HG02623 (cell line): ENCODE data around the gene WDR83.
"Not testable (repeated sequence)": the region's sequence is repeated elsewhere in the genome, so short reads cannot be mapped to it uniquely, and the experiment has no call there.

Source experiments
- ATAC-seq: cut with Tn5 transposase; IDR thresholded peaks from one replicate; pipeline ENCODE4 v1.9.1; 2021; ENCODE audit warnings: moderate library complexity; ENCODE audit not compliant: unreplicated experiment

The WDR83 gene

GRCh38 chr19:12681074-12681987, 14.7 kb downstream of the WDR83 start, which contains the start of gene DHPS:
DHPS (minus strand) TSS chr19:12681880; CDS start chr19:12681766, 114 bp downstream.
- ATAC-seq = peak; percentile 64

GRCh38 chr19:12685831-12686230, 19.2 kb downstream of the WDR83 start:
- no peak for ATAC-seq

DNA sequence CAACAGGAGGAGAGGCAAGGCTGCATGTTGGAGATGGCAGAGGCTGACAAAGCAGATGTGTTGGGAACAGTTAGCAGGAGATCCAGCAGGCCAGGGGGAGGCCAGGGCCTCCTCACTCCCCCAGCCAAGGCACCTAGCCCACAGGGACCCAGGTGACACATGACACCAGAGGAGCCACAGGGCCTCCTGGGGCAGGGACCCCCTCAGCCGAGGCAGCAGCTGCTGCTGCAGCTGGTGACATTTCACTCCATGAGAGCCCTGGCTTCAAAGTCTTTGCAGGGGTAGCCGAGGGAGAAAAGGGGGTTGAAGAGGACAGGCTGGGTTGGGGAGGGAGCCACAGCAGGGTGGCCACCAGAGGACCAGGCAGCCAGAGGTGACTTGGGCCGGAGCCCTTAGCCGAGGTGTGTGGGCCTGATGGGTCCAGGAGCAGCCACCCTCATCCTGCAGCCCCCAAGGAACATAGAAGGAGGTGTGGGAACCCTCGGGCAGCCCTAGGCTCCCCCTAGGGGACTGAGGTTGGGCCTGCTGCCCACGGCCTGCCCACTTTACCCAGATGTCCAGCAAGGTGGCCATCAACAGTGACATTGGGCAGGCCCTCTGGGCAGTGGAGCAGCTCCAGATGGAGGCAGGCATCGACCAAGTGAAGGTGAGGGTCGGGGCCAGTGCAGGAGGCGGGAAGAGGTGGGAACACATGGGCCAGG, 21.0 kb downstream of the WDR83 start, which contains the start of gene GNG14:
TSS of gene GNG14 (plus strand) at position 503 of the 701 bp plus-strand sequence. CDS start at position 554, 51 bp downstream.
- ATAC-seq = no peak

DNA sequence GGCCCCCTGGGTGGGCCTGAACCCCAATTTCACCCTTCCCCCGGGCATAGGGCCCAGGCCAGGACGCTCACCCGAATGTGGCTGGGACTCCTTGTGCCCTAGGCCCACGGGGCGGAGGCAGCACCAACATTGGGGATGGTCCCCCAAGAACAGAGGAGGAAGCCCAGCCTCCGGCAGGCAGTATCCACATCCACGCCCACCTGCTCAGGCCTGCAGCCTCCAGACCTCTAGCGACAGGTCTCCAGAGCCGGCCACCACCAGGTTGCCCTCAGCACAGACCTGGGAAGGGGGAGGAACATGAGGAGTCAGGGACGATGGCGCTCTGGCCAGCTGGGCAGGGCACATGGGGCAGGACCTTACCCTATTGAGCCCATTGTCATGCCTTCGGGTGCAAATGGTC, 22.4 kb downstream of the WDR83 start:
- no peak for ATAC-seq

DNA sequence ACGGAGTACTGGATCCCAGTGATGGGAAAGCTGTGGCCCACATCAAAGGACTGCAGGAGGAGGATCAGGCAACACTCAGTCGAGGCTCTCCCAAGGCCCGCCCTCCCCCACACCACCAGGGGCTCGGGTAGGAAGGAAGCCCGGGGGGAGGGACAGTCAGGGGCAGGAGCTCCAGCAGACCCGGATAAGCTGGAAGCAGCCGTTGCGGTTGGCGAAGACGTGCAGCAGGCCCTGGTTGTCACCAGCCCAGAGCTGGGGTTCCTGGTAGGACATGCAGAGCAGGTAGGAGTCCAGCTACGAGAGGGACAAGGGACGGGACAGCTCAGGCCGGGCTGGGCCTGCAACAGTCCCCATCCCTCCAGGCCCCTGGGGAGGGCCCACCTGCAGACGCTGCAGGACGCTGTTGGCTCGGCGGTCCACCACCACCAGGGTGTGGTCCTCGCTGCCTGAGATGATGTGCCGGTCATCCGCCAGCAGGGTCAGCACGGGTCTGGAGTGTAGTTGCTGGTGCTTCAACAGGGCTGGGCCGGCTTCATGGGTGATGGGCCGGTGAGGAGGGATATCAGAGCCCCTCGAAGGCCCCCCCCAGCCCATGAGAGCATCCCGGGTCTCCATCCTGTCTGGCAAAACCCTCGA, 23.1 kb downstream of the WDR83 start:
- ATAC-seq = no peak

- ATAC-seq = no peak
Measured at GRCh38 chr19:12692960-12693359, 26.4 kb downstream of the WDR83 start.

DNA sequence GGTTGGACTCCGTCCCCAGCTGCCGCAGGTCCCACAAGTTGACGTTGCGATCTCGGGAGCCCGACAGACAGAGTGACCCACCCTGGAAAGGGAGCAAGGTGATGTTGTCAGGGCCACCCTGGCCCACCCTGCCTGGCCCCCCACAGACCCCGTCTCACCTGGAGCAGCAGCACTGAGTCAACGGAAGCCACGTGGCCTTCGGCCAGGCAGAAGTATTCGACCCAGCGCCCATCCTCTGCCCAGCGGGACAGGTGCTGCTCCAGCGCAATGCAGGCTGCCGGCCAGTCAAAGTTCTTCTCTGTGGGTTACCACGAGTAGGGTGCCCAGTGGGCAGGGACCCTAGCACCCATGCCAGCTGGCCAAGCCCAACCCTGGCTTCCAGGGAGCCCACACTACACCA, 28.0 kb downstream of the WDR83 start:
- no peak for ATAC-seq

DNA sequence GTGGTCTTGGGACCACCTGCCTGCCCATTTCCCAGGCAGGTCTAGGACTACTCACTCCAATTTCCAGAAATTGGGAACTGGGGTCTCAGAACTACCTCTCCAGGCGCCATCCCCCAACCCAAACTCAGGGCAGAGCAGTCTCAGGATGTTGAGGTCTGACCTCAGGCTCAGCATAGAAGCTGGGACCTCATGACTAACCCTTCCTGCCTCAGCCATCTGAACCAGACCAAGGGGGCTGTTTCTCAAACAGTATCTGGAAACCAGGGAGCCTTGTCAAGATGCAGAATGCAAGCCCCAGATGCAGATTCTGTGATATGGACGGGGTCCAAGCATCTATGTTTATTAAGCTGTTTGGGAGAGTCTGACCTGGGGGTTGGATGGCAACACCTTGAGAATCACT, 28.5 kb downstream of the WDR83 start:
- ATAC-seq = no peak

DNA sequence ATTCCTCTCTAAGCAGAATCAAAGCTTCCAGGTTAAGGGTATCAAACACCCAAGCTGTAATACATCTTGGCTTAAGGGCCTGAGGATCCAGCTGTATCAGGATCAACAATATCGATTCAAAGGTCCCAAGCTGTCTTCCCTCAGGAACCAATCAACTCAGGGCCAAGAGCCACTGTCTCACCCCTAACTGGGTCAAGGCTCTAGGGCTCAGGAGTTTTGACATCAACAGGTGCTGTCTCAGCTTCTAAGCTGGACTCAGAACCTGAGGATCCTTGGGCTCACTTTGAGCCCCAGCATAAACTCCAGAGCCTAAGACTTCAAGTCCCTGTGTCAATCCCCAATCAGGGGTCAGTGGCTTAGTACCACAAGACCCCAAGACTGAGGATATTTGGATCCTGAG, 28.9 kb downstream of the WDR83 start:
- no peak for ATAC-seq

DNA sequence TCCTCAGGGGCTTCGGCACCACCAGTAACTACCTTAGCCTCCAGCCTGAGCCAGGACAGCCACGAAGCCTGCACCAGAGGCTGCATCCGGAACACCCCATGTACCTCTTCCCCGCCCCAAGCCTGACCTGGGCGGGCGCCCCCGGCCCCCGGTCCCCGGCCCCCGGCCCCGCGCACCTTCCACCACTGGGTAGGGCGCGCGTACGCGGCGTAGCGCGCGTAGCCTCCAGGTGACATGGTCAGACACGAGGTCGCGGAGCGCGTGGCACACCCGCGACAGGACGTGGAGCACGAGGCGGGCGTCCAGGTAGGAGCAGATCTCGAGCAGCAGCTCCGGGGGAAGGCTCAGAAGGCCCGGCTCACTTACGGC, 29.4 kb downstream of the WDR83 start:
- peak; percentile 30 for ATAC-seq

DNA sequence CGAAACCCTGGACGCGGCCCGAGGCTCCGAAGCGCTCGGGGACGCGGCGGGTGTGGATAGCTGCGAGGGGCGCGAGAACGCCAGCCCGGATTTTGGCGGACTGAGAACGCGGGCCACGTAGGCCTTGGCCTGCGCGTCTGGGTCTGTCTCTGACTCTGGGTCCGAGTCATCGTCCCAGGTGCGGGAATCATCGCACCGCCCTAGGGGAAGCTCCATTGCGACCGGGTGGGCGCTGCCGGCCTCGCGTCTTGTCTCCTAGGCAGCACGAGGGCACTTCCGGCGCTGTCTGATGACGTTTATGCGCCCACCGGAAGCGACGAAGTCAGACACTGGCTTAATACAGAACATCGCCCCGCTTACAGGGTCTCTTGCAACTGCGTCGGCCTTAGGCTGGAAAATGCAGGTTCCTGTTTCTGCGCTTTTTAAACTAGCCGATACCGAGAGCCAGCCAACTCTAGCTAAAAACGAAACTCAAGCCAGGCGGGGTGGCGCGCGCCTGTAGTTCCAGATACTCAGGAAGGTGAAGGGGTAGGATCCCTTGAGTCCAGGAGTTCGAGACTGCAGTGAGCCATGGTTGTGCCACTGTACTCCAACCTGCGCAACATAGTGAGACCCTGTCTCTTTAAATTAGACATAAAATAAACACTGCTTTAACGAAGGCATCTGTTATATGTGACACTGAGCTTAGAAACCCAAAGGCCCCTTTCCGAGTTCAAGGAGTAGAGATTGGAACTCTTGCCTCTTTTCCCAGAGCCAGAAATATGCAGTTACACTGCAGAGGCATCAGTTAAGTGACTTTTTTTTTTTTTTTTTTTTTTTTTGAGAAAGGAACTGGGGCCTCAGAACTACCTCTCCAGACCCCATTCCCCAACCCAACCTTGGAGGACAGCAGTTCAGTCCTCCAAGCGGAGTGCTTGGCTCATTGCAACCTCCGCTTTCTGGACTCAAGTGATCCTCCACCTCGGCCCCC, 30.0 kb downstream of the WDR83 start, which contains the start of gene FBXW9:
TSS of gene FBXW9 (minus strand) at position 266 of the 970 bp plus-strand sequence. CDS start at position 216, 50 bp downstream.
- peak; percentile 57 for ATAC-seq

DNA sequence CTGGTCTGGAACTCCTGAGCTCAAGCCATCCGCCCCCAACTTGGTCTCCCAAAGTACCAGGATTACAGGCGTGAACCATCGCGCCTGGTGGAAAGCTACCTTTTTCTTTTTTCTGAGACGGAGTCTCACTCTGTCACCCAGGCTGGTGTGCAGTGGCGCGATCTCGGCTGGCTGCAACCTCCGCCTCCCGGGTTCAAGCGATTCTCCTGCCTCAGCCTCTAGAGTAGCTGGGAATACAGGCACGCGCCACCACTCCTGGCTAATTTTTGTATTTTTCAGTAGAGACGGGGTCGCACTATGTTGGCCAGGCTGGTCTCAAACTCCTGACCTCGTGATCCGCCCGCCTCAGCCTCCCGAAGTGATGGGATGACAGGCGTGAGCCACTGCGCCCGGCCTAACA, 30.8 kb downstream of the WDR83 start:
- ATAC-seq = not testable (repeated sequence)

DNA sequence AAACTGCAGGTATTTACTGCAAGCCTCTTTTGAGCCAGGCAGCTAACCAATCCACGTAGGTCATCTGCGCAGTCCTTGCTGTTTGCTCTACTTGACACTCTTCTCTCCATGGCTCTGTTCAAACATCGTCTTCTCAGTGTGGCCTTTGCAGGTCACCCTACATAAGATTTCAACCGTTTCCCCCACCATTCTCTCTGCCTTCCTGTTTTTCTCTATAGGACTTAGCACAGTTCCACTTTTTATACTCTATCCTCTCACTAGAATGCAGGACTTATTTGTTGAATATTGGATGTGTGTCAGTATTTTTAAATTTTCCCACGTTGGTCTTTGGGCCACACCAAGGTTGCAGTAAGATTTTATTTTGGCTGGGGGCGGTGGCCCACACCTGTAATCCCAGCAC, 31.5 kb downstream of the WDR83 start:
- no peak for ATAC-seq

DNA sequence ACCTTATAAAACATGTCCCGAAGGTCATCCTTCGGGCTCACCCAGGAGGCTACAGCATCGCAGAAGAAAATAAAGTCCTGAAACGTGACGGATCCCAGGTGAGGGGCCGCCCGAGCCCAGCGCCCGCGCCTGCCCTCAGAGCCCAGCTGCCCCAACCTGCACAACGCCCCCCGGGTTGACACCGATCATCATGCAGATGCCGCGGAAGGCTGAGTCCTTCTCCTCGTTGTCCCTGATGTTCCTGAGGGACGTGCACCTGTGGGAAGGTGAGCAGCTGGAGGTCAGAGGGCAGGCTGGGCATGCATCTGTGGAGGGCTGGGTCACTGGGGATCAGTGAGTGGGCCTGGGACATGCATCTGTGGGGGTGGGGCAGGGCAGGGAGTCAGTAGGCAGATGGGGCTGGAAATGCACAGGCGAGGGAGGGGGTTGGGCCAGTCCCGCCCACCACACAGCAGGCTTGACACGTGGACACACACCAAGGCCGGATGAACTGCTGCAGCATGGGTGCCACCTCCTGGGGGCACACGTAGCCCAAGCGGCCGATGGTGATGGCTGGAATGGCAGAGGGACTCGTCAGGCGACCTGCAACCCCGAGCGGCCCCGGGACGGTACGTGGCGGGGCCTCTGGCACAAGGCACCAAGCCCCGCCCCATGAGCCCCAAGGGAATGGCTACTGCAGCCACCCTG, 35.1 kb downstream of the WDR83 start:
- no peak for ATAC-seq

- no peak for ATAC-seq
Measured at GRCh38 chr19:12703046-12703445, 36.4 kb downstream of the WDR83 start.

DNA sequence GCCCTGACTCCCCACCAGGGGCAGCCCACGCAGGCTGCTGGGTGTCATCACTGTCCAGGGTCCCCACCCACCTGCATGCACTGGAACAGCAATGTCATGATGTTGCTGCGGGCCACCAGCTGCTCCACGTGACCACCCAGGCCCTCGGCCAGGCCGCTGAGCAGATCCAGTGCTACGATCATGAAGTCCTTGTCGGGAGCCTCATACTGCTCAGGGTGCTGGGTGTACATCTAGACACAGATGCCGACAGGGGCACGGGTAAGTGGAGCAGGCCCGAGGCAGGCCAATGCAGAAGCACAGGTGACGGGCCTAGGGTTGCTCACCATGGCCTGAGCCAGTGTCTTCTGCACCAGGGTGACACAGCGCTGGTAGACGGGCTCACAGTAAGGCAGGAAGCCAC, 38.6 kb downstream of the WDR83 start:
- no peak for ATAC-seq

GRCh38 chr19:12705654-12706331, 39.2 kb downstream of the WDR83 start:
- ATAC-seq = no peak

DNA sequence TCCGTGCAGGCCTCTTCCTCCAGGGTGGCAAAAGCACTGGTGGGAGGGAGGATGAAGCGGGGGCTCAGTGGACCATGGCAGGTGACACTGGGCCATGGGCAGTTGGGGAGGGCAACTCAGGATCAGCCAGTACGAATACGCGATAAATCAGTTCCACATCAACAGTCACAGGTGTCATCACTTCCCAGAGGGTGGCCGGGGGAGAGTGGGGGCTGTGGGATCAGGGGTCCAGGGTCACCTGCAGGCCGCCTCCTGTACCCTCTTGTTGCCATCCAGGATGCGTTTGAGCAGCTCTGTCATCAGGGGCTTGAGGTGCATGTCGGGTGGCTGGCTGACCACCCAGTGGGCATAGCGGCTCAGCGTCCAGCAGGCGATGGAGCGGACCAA, 39.7 kb downstream of the WDR83 start:
- ATAC-seq = no peak

GRCh38 chr19:12708641-12709040, 42.0 kb downstream of the WDR83 start:
- no peak for ATAC-seq
